Neural progenitor cell (in vitro differentiated cells): ENCODE measurements around the gene TMEM186. TPM values are rescaled to one million over a fixed set of nuclear protein-coding genes. Genes with fewer than 3 reads are reported as not detected.

Experiments used
- DNase-seq: peaks from one replicate; pipeline ENCODE4 v3.0.0-alpha.2; 2016; ENCODE audit warnings: low spot score
- H2AFZ ChIP-seq: fragments of 200-600 bp; sonication (generic); replicated peaks from 2 replicates; pipeline ENCODE4 v1.6.1; 2016; ENCODE audit warnings: antibody characterized with exemption
- H3F3A ChIP-seq: fragments of 200-600 bp; sonication (generic); 2 replicates; pipeline ENCODE4 v1.6.1; 2016; ENCODE audit warnings: antibody characterized with exemption, low read depth
- H3K27ac ChIP-seq: fragments of 200-600 bp; sonication (generic); 2 replicates; pipeline ENCODE4 v1.5.1; 2016; ENCODE audit warnings: mild to moderate bottlenecking
- H3K27me3 ChIP-seq: fragments of 200-600 bp; sonication (generic); 2 replicates; pipeline ENCODE4 v1.6.1; 2016; ENCODE audit warnings: mild to moderate bottlenecking, moderate library complexity
- H3K36me3 ChIP-seq: fragments of 200-600 bp; sonication (generic); 2 replicates; pipeline ENCODE4 v1.5.1; 2016
- H3K4me1 ChIP-seq: fragments of 200-600 bp; sonication (generic); 2 replicates; pipeline ENCODE4 v1.6.1; 2016; ENCODE audit warnings: mixed run types
- H3K4me2 ChIP-seq: fragments of 200-600 bp; sonication (generic); 2 replicates; pipeline ENCODE4 v1.6.1; 2016
- H3K4me3 ChIP-seq: fragments of 200-600 bp; sonication (generic); 2 replicates; pipeline ENCODE4 v1.5.1; 2016
- H3K79me2 ChIP-seq: fragments of 200-600 bp; sonication (generic); 2 replicates; pipeline ENCODE4 v1.6.1; 2016; ENCODE audit warnings: low read depth
- H3K9ac ChIP-seq: fragments of 200-600 bp; sonication (generic); 2 replicates; pipeline ENCODE4 v1.6.1; 2016
- H3K9me3 ChIP-seq: fragments of 200-600 bp; sonication (generic); 2 replicates; pipeline ENCODE4 v1.5.1; 2016; ENCODE audit warnings: low read depth
- H4K20me1 ChIP-seq: fragments of 200-600 bp; sonication (generic); 2 replicates; pipeline ENCODE4 v1.6.1; 2016; ENCODE audit warnings: low read depth
- H3K27ac Mint-ChIP-seq: 3 replicates; pipeline ENCODE4 v1.8.0; 2021; ENCODE audit warnings: mixed read lengths
- H3K27me3 Mint-ChIP-seq: 2 replicates; pipeline ENCODE4 v1.8.0; 2022; ENCODE audit warnings: low read depth, mild to moderate bottlenecking, inconsistent platforms, moderate library complexity, mixed read lengths; ENCODE audit not compliant: insufficient read depth
- H3K36me3 Mint-ChIP-seq: 3 replicates; pipeline ENCODE4 v1.8.0; 2021; ENCODE audit warnings: mixed read lengths
- H3K4me1 Mint-ChIP-seq: 3 replicates; pipeline ENCODE4 v1.8.0; 2021; ENCODE audit warnings: mixed read lengths
- H3K4me3 Mint-ChIP-seq: 3 replicates; pipeline ENCODE4 v1.8.0; 2021; ENCODE audit warnings: mild to moderate bottlenecking, moderate library complexity, mixed read lengths
- H3K9me3 Mint-ChIP-seq: 3 replicates; pipeline ENCODE4 v1.8.0; 2020; ENCODE audit warnings: mixed read lengths
- EZH2 ChIP-seq: fragments of 200-600 bp; sonication (generic); IDR thresholded peaks from 2 replicates; pipeline ENCODE4 v1.6.1; 2017; ENCODE audit warnings: antibody characterized with exemption, mild to moderate bottlenecking, moderate library complexity
- EZH2phosphoT487 ChIP-seq: fragments of 200-600 bp; sonication (generic); IDR thresholded peaks from 2 replicates; pipeline ENCODE4 v1.6.1; 2017; ENCODE audit warnings: antibody characterized with exemption
- total RNA-seq: library from RNA; depleted of rRNA; stranded (reverse); fragments of >200 nt; gene quantifications from 2 replicates; pipeline ENCODE4 v1.2.3, GENCODE V29; 2015; ENCODE audit warnings: low replicate concordance
- TF ChIP-seq, protein P1 (sequence below): fragments of 200-600 bp; sonication (generic); IDR thresholded peaks from 2 replicates; pipeline ENCODE4 v1.5.1; 2017; ENCODE audit warnings: antibody characterized with exemption, mild to moderate bottlenecking

TMEM186 gene
- total RNA-seq, 1 donor from 2014 or later = 6.4 TPM

DNA sequence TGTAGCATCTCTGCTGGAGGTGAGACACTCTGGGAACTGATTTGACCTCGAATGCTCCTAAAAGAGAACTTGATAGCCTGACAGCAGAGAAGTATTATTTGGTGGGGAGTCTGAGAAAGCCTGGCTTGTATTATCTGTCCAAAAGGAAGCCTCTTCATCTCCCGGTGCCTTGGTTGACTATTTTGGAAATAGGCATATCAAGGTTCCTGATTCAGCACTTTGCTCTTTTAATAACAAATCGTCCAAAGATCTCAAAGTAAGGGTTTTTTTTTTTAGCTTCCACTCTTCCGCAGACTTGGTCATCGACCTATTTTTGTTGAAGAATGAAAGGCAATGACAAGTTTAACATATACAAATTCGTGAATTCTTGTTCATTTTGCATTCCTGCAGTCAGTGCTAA is 14.8 kb downstream of the TMEM186 start:
- Mint-ChIP-seq H3K36me3 (peaks cover 23% of the 10 kb centered on the region), H3K27me3 (peaks cover 2% of the 10 kb centered on the region), H3K4me3 (no peak overlapping the region), H3K27ac (peak overlapping the region; percentile 63), H3K4me1 (peaks cover 7% of the 10 kb centered on the region), H3K9me3 (no peaks in the 10 kb centered on the region)
- Histone ChIP-seq H3K4me1 (no peaks in the 10 kb centered on the region), H3K4me3 (no peak overlapping the region), H3K4me2 (no peak overlapping the region), H3F3A (no peaks in the 10 kb centered on the region), H3K79me2 (no peaks in the 10 kb centered on the region), H3K27me3 (no peaks in the 10 kb centered on the region), H3K27ac (no peak overlapping the region), H3K9me3 (no peaks in the 10 kb centered on the region), H3K36me3 (no peaks in the 10 kb centered on the region), H3K9ac (no peak overlapping the region), H4K20me1 (no peaks in the 10 kb centered on the region), H2AFZ (no peak overlapping the region)
- DNase-seq = no peak
- TF ChIP-seq EZH2 = no peak
- no peak for TF ChIP-seq EZH2phosphoT487
- TF ChIP-seq, protein P1, sequence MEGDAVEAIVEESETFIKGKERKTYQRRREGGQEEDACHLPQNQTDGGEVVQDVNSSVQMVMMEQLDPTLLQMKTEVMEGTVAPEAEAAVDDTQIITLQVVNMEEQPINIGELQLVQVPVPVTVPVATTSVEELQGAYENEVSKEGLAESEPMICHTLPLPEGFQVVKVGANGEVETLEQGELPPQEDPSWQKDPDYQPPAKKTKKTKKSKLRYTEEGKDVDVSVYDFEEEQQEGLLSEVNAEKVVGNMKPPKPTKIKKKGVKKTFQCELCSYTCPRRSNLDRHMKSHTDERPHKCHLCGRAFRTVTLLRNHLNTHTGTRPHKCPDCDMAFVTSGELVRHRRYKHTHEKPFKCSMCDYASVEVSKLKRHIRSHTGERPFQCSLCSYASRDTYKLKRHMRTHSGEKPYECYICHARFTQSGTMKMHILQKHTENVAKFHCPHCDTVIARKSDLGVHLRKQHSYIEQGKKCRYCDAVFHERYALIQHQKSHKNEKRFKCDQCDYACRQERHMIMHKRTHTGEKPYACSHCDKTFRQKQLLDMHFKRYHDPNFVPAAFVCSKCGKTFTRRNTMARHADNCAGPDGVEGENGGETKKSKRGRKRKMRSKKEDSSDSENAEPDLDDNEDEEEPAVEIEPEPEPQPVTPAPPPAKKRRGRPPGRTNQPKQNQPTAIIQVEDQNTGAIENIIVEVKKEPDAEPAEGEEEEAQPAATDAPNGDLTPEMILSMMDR = no peak

DNA sequence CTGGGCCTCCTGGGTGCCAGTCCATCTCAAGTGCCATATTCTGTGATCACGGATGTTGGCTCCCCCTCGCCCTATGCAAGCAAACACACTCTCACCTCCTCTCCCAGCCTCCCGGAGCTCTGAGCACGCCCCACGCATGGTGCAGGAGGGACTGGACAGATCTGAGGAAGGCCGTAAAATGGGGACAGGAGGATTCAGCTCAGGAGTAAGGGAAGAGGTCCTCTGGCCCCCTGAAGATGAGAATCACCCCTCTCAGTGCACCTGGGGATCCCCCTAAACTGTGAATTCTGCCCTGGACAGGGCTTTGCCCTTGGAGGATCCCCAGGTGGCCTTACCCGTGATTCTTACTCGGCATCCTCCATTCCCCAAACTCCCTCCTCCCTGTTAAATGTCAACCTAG is 15.6 kb downstream of the TMEM186 start:
- Mint-ChIP-seq H3K36me3 (peaks cover 27% of the 10 kb centered on the region), H3K9me3 (no peaks in the 10 kb centered on the region), H3K4me3 (no peak overlapping the region), H3K27ac (no peak overlapping the region), H3K27me3 (peaks cover 2% of the 10 kb centered on the region), H3K4me1 (peaks cover 7% of the 10 kb centered on the region)
- Histone ChIP-seq H3K9ac (no peak overlapping the region), H3K27ac (no peak overlapping the region), H3K4me1 (no peaks in the 10 kb centered on the region), H3F3A (no peaks in the 10 kb centered on the region), H3K9me3 (no peaks in the 10 kb centered on the region), H3K4me3 (no peak overlapping the region), H3K27me3 (no peaks in the 10 kb centered on the region), H4K20me1 (no peaks in the 10 kb centered on the region), H2AFZ (no peak overlapping the region), H3K36me3 (no peaks in the 10 kb centered on the region), H3K79me2 (no peaks in the 10 kb centered on the region), H3K4me2 (no peak overlapping the region)
- DNase-seq = no peak
- TF ChIP-seq, protein P1 = no peak
- TF ChIP-seq EZH2phosphoT487 = no peak
- TF ChIP-seq EZH2 = no peak

DNA sequence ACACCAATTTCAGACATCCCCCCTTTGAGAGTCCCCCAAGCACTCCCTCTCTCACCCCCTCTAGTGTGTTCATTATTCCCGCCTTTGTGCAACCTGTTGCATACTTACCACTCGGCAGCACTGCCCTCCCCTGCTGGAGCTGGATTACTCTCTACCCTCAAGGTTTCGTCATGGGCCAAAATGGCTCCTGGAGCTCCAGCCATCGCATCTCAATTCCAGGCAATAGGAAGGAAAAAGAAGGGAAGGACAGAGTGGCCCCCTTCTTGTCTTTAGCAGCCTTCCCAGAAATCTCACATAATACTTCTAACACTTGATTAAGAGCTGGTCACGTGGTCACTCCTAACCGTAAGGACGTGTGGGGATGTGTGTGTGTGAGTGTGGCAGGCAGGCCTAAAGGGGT is 20.2 kb downstream of the TMEM186 start:
- no peaks in the 10 kb centered on the region for H3K9me3 ChIP-seq
- no peaks in the 10 kb centered on the region for H3K9me3 Mint-ChIP-seq
- DNase-seq = no peak

More for the DNA sequence above, 20.2 kb downstream of the TMEM186 start:
- H3K27ac Mint-ChIP-seq = no peak overlapping the region
- peaks cover 4% of the 10 kb centered on the region for H3K27me3 Mint-ChIP-seq
- Histone ChIP-seq H3K4me3 (no peak overlapping the region), H3K27ac (no peak overlapping the region), H3K79me2 (no peaks in the 10 kb centered on the region), H3K27me3 (no peaks in the 10 kb centered on the region), H3K4me2 (no peak overlapping the region), H3F3A (no peaks in the 10 kb centered on the region), H3K4me1 (no peaks in the 10 kb centered on the region), H3K9ac (no peak overlapping the region), H2AFZ (no peak overlapping the region), H3K36me3 (no peaks in the 10 kb centered on the region), H4K20me1 (no peaks in the 10 kb centered on the region)
- no peaks in the 10 kb centered on the region for H3K4me1 Mint-ChIP-seq
- peaks cover 39% of the 10 kb centered on the region for H3K36me3 Mint-ChIP-seq
- H3K4me3 Mint-ChIP-seq = peak overlapping the region; percentile 48
- TF ChIP-seq, protein P1 = no peak
- no peak for TF ChIP-seq EZH2phosphoT487
- TF ChIP-seq EZH2 = no peak
